NCI-H1092 treated with DMSO at 0.1 percent for 48 hours (cell line): ENCODE data around the gene CFAP157.

ENCODE experiments used
- DNase-seq: peaks from one replicate; lab custom pipeline; 2025; lab: John Stamatoyannopoulos, UW

The CFAP157 gene

GRCh38 chr9:127693143-127693542 is 13.6 kb upstream of the CFAP157 start:
- no peak for DNase-seq

GRCh38 chr9:127693697-127694096 is 13.1 kb upstream of the CFAP157 start:
- DNase-seq: no peak

- DNase-seq: no peak
Observed at GRCh38 chr9:127694890-127695720, 11.7 kb upstream of the CFAP157 start.

GRCh38 chr9:127697575-127697974 is 9.2 kb upstream of the CFAP157 start:
- DNase-seq: no peak

- no peak for DNase-seq
Observed at GRCh38 chr9:127698386-127698785, 8.4 kb upstream of the CFAP157 start.

GRCh38 chr9:127698985-127699670 is 7.7 kb upstream of the CFAP157 start:
- DNase-seq: peak; percentile 72

- DNase-seq: no peak
Observed at GRCh38 chr9:127700140-127700539, 6.6 kb upstream of the CFAP157 start.

GRCh38 chr9:127700594-127701255 is 6.1 kb upstream of the CFAP157 start:
- no peak for DNase-seq

- DNase-seq: no peak
Observed at GRCh38 chr9:127703289-127703946, 3.4 kb upstream of the CFAP157 start.

- DNase-seq: no peak
Observed at GRCh38 chr9:127705577-127706379, 1.0 kb upstream of the CFAP157 start.

GRCh38 chr9:127707766-127708165 is 978 bp downstream of the CFAP157 start:
- no peak for DNase-seq

GRCh38 chr9:127708952-127709587 is 2.3 kb downstream of the CFAP157 start:
- no peak for DNase-seq

- DNase-seq: no peak
Observed at GRCh38 chr9:127710204-127710783, 3.5 kb downstream of the CFAP157 start.

- DNase-seq: no peak
Observed at GRCh38 chr9:127711226-127711701, 4.5 kb downstream of the CFAP157 start.

- DNase-seq: peak; percentile 34
Observed at GRCh38 chr9:127711831-127712274, 5.1 kb downstream of the CFAP157 start.

GRCh38 chr9:127712371-127712770 is 5.6 kb downstream of the CFAP157 start:
- DNase-seq: no peak

- DNase-seq: no peak
Observed at GRCh38 chr9:127712867-127713266, 6.1 kb downstream of the CFAP157 start.

GRCh38 chr9:127714020-127714750 is 7.4 kb downstream of the CFAP157 start:
- DNase-seq: no peak

- DNase-seq: no peak
Observed at GRCh38 chr9:127714951-127715469, 8.2 kb downstream of the CFAP157 start.
